ENCODE measurements around the gene HOXA4. TPM values are rescaled to one million over a fixed set of nuclear protein-coding genes. Genes with fewer than 3 reads are reported as not detected.

Gene HOXA4
- total RNA-seq, 2 donors from 2014 or later, result 0.59 to 1.2 TPM

DNA sequence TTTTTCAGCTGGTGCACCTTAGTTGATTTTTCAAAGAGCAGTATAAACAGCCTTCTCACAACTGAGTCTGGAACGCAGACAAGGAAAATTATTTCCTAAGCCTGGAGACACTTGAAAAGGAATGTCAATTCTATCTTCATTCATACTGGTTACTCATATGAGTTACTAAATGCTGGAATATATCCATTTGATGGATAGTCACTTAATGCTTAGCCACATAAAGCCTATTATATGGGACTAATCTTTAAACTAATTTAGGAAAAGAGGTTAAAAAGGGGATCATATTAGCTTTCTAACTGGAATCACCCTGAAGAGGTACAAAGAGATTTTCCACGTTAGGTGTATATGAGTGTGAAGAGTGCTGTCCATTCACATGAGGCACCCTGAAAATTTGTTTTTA lies 1.7 kb upstream of the HOXA4 start:
- H3K4me1 ChIP-seq, result peaks cover 0 to 10% of the 10 kb centered on the region in 2 donors
- H3K9me3 ChIP-seq, result no peaks in the 10 kb centered on the region
- peaks cover 21 to 28% of the 10 kb centered on the region in 2 donors for H3K27me3 ChIP-seq
- H3K4me3 ChIP-seq, result no peak overlapping the region
- DNase-seq (ENCODE audit: low spot score), result no peak
- TF ChIP-seq, protein P1, sequence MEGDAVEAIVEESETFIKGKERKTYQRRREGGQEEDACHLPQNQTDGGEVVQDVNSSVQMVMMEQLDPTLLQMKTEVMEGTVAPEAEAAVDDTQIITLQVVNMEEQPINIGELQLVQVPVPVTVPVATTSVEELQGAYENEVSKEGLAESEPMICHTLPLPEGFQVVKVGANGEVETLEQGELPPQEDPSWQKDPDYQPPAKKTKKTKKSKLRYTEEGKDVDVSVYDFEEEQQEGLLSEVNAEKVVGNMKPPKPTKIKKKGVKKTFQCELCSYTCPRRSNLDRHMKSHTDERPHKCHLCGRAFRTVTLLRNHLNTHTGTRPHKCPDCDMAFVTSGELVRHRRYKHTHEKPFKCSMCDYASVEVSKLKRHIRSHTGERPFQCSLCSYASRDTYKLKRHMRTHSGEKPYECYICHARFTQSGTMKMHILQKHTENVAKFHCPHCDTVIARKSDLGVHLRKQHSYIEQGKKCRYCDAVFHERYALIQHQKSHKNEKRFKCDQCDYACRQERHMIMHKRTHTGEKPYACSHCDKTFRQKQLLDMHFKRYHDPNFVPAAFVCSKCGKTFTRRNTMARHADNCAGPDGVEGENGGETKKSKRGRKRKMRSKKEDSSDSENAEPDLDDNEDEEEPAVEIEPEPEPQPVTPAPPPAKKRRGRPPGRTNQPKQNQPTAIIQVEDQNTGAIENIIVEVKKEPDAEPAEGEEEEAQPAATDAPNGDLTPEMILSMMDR (IDR thresholded peaks at IDR 0.05), result no peak
- no peak overlapping the region for H3K27ac ChIP-seq
- no peaks in the 10 kb centered on the region for H3K36me3 ChIP-seq

DNA sequence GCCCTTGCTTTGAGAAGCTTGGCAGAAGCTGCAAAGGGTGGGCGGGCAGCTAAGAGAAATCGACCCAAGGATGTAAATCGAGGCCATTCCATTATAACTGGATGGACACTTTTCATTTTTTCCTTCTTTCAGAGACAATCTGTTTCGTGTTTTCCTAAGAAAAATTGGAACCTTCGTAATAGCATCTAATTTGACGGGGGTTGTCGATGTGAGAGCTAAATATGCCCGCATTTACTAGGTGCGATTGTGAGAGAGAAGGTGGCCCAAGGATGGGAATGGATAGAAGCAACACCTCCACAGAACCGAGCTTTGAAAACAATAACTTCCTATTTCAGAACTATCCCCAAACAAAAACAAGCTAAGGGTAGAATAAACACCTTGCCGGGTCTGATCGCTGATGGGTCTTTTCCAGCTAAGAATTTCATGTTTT lies 848 bp upstream of the HOXA4 start:
- Histone ChIP-seq H3K4me3 (peak overlapping the region; percentile 39 to 58), H3K27ac (no peak overlapping the region), H3K36me3 (no peaks in the 10 kb centered on the region), H3K27me3 (peaks cover 16 to 28% of the 10 kb centered on the region in 2 donors), H3K4me1 (peaks cover 0 to 10% of the 10 kb centered on the region in 2 donors), H3K9me3 (no peaks in the 10 kb centered on the region)
- no peak for DNase-seq (ENCODE audit: low spot score)
- TF ChIP-seq, protein P1 (IDR thresholded peaks at IDR 0.05), result no peak

DNA sequence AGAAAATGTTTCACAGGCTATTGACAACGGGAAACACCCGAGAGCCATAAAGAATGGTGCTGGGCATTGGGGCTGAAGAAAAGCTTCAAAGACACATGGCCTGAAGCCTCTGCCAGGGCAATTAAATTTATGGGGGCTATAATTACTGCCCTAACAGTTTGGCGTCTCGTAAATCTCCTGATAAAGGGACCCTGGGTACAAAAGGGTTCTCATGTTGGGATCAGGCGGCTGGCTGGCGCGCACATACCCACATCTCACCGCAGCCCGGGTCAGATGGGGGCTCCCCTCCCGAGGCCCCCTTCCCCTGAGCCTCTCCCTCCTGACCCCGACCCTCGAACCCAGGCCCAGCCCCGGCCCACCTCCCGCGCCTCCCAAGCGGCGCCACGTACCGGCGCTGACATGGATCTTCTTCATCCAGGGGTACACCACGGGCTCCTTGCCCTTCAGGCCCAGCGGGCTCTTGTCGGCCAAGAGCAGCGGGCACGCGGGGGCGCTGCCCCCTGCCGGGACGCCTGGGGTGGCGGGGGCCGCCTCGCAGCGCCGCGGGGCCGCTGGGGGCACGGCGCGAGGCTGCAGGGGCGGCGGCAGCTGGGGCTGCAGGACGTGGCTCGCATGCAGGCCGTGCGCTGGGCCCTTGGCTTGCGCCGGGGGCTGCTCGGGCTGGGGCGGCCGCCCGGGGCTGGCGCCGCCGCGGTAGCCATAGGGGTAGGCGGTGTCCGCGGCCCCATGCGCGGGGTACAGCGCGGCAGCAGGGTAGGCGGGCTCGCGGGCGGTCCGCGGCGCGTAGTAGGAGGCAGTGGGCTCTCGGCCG lies 623 bp downstream of the HOXA4 start:
- H3K4me1 ChIP-seq, result peaks cover 0 to 10% of the 10 kb centered on the region in 2 donors
- peak overlapping the region; percentile 59 to 64 for H3K27ac ChIP-seq
- no peaks in the 10 kb centered on the region for H3K36me3 ChIP-seq
- no peak for DNase-seq (ENCODE audit: low spot score)
- TF ChIP-seq, protein P1 (IDR thresholded peaks at IDR 0.05), result no peak
- H3K27me3 ChIP-seq, result peaks cover 10 to 15% of the 10 kb centered on the region in 2 donors
- H3K9me3 ChIP-seq, result no peaks in the 10 kb centered on the region
- peak overlapping the region; percentile 40 to 58 for H3K4me3 ChIP-seq

DNA sequence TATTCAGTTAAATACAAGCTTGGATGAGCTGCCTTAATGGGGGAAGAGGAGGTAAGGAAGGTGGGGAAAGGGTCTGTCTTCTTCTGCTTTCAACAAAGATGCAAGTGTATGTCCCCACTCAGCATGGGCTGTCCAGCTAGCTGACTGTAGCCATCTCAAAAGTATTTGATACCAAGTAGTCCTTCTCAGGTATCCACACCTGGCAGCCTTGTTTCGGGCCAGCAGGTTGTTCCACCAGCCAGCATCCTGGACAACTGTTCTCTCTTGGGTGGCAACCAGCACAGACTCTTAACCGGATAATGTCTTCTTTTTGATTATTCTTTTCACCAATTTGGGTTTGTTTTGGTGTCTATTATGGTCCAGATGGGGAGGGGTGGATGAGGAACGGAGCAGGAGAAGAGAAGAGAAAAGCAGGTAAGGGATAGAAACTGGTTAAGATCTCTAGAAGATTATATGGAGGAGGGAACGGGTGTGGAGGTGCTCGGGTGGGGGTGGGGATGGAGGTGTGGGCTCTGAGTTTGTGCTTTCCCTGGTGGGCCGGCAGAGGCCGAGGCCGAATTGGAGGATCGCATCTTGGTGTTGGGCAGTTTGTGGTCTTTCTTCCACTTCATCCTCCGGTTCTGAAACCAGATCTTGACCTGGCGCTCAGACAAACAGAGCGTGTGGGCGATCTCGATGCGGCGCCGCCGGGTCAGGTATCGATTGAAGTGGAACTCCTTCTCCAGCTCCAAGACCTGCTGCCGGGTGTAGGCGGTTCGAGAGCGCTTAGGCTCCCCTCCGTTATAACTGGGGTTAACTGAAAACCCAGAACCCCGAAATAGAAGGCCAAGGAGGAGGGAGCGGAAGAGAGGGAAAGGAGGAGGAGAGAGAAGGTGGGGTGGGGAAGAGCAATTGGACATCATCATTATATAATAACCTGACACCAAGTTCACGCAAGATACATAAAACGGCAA lies 1.5 kb downstream of the HOXA4 start:
- Histone ChIP-seq H3K27me3 (peaks cover 10 to 22% of the 10 kb centered on the region in 2 donors), H3K9me3 (no peaks in the 10 kb centered on the region), H3K27ac (no peak overlapping the region), H3K4me1 (peaks cover 0 to 10% of the 10 kb centered on the region in 2 donors), H3K36me3 (no peaks in the 10 kb centered on the region), H3K4me3 (peak overlapping the region in 1 of 2 donors; percentile 58)
- DNase-seq (ENCODE audit: low spot score), result no peak
- TF ChIP-seq, protein P1 (IDR thresholded peaks at IDR 0.05), result no peak

DNA sequence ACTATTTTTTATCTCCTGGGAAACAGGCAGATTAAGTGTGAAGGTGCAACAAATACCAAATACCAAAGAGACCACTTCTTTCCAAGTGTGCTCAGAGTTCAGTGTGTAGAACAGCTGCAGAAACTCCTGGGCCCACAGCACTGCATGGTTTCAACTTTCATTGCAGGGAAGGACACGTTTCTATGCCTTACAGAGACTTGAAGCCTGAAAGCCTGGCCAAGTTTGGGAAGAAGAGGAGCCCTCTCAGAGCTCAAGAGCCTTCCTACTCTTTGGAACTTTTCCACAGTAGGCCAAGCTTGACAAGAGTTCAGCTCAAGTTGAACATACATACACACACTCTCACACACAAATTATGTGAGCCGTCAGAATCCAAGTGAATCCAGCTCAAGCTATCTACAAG lies 2.5 kb downstream of the HOXA4 start:
- Histone ChIP-seq H3K27ac (no peak overlapping the region), H3K4me3 (no peak overlapping the region), H3K9me3 (no peaks in the 10 kb centered on the region), H3K4me1 (peaks cover 0 to 10% of the 10 kb centered on the region in 2 donors), H3K36me3 (no peaks in the 10 kb centered on the region), H3K27me3 (peaks cover 13 to 23% of the 10 kb centered on the region in 2 donors)
- TF ChIP-seq, protein P1 (IDR thresholded peaks at IDR 0.05), result no peak
- no peak for DNase-seq (ENCODE audit: low spot score)
